Fibroblast of lung (primary cell): ENCODE data around the gene PPP2R5C.

Experiments
- CTCF ChIP-seq, 2 donors: IDR thresholded peaks in 1 of 2; conservative IDR thresholded peaks in 1 of 2; 1 replicate in 1 of 2; 2 replicates in 1 of 2; pipeline ENCODE4 v1.5.1; 2011 to 2012; ENCODE audit warnings: low read length in 2 of 2, control low read depth in 1 of 2, inconsistent platforms in 1 of 2, low read depth in 1 of 2, mild to moderate bottlenecking in 1 of 2
- EZH2 ChIP-seq: IDR thresholded peaks from 2 replicates; pipeline ENCODE4 v1.5.1; 2012; ENCODE audit warnings: low read length, control low read depth, mild to moderate bottlenecking; ENCODE audit errors: missing control alignments

- TF ChIP-seq EZH2, result no peak
- no peak for TF ChIP-seq CTCF (conservative IDR thresholded peaks at IDR 0.05 in 1 of 2, IDR thresholded peaks at IDR 0.05 in 1 of 2; ENCODE audit: low read depth in 1 of 2, low read length in 2 of 2)
These were observed 28.7 kb downstream of the PPP2R5C start for GRCh38 chr14:101790232-101790631.
